Adipocyte (in vitro differentiated cells): ENCODE results near the gene GPNMB.
A peak's percentile ranks its signal among the peaks of the same experiment; 100 is the strongest.

ENCODE experiments used
- DNase-seq: peaks from one replicate; pipeline ENCODE4 v3.0.0-alpha.2; 2015; ENCODE audit warnings: low read depth
- H3K27me3 ChIP-seq: replicated peaks from 2 replicates; pipeline ENCODE4 v1.7.0; 2013; ENCODE audit warnings: mild to moderate bottlenecking, low read length, moderate library complexity; ENCODE audit not compliant: control insufficient read depth, insufficient read depth
- H3K36me3 ChIP-seq: 2 replicates; pipeline ENCODE4 v1.7.0; 2013; ENCODE audit warnings: low read length, mild to moderate bottlenecking, moderate library complexity; ENCODE audit not compliant: control insufficient read depth, insufficient read depth, severe bottlenecking
- H3K4me1 ChIP-seq: 2 replicates; pipeline ENCODE4 v1.7.0; 2013; ENCODE audit warnings: mild to moderate bottlenecking, low read length, moderate library complexity; ENCODE audit not compliant: control insufficient read depth, insufficient read depth
- H3K4me3 ChIP-seq: 2 replicates; pipeline ENCODE4 v1.7.0; 2013; ENCODE audit warnings: mild to moderate bottlenecking, low read length, moderate library complexity
- H3K9ac ChIP-seq: 2 replicates; pipeline ENCODE4 v1.7.0; 2013; ENCODE audit warnings: mild to moderate bottlenecking, low read length, moderate library complexity
- H3K9me3 ChIP-seq: 2 replicates; pipeline ENCODE4 v1.7.0; 2013; ENCODE audit warnings: mild to moderate bottlenecking, low read length, moderate library complexity; ENCODE audit not compliant: control insufficient read depth

Gene GPNMB

DNA sequence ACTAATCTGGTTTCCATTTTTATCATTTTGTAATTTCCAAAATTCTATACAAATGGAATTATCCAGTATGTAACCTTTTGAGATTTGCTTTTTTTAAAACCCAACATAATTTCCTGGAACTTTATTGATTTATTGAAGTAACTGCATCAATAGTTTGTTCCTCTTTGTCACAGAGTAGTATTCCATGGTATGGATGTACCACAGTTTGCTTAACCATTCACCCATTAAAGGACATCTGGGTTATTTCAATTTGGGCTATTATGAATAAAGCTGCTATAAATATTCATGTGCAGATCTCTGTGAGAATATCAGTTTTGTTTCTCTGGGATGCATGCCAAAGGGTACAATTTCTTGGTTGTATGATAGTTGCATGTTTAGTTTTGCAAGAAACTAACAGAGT lies 2.9 kb downstream of the GPNMB start:
- no peaks in the 10 kb centered on the region for H3K27me3 ChIP-seq
- peaks cover 4% of the 10 kb centered on the region for H3K9me3 ChIP-seq
- peaks cover 20% of the 10 kb centered on the region for H3K4me1 ChIP-seq
- H3K9ac ChIP-seq: no peak overlapping the region
- no peak overlapping the region for H3K4me3 ChIP-seq
- DNase-seq: no peak
- H3K36me3 ChIP-seq: peaks cover 30% of the 10 kb centered on the region

DNA sequence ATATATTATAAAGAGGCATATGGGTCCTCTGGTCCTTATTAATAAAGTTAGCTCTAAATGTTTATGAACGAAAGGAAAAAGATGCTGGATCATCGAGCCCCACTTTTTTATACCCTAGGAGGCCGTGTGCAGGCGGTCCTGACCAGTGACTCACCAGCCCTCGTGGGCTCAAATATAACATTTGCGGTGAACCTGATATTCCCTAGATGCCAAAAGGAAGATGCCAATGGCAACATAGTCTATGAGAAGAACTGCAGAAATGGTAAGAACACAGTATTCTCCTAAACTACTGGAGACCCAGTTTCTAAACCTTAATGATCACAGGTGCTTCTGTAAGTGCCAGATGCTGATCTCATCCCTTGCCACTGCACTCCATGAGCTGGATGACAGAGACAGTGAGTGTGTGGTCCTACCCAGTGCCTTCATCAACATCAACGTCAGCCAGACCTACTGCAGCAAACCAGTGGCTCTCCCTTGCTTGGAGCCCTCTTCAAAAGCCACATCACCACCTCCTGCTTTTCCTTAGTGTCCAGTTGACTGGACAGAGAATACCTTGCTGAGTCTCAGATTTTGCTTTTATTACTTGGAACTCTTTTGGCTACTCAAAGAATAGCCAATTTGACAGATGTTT lies 7.6 kb downstream of the GPNMB start:
- Histone ChIP-seq H3K27me3 (no peaks in the 10 kb centered on the region), H3K9me3 (peaks cover 4% of the 10 kb centered on the region), H3K4me3 (no peak overlapping the region), H3K36me3 (peaks cover 73% of the 10 kb centered on the region), H3K9ac (no peak overlapping the region), H3K4me1 (no peaks in the 10 kb centered on the region)
- no peak for DNase-seq

DNA sequence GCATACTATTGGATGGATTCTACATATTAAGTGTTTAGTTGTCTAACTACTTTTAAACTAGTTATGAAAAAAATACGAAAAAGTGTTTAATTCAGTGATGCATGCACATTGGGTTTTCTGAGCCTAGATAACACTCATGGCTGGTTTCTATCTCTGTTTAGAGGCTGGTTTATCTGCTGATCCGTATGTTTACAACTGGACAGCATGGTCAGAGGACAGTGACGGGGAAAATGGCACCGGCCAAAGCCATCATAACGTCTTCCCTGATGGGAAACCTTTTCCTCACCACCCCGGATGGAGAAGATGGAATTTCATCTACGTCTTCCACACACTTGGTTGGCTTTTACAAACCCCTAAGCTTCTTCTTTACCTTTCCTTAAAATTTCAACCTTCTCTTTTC lies 10.2 kb downstream of the GPNMB start:
- Histone ChIP-seq H3K9ac (no peak overlapping the region), H3K4me1 (no peaks in the 10 kb centered on the region), H3K9me3 (peaks cover 4% of the 10 kb centered on the region), H3K36me3 (peaks cover 85% of the 10 kb centered on the region), H3K4me3 (no peak overlapping the region), H3K27me3 (no peaks in the 10 kb centered on the region)
- no peak for DNase-seq

DNA sequence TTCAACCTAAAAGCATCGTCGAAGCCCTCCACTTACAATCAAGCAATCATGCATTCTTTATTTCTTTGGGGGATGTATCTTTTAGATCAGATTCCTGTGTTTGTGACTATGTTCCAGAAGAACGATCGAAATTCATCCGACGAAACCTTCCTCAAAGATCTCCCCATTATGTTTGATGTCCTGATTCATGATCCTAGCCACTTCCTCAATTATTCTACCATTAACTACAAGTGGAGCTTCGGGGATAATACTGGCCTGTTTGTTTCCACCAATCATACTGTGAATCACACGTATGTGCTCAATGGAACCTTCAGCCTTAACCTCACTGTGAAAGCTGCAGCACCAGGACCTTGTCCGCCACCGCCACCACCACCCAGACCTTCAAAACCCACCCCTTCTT lies 13.8 kb downstream of the GPNMB start:
- no peak for DNase-seq
- Histone ChIP-seq H3K9me3 (no peaks in the 10 kb centered on the region), H3K27me3 (no peaks in the 10 kb centered on the region), H3K4me1 (no peaks in the 10 kb centered on the region), H3K4me3 (no peak overlapping the region), H3K9ac (no peak overlapping the region), H3K36me3 (peaks cover 82% of the 10 kb centered on the region)

DNA sequence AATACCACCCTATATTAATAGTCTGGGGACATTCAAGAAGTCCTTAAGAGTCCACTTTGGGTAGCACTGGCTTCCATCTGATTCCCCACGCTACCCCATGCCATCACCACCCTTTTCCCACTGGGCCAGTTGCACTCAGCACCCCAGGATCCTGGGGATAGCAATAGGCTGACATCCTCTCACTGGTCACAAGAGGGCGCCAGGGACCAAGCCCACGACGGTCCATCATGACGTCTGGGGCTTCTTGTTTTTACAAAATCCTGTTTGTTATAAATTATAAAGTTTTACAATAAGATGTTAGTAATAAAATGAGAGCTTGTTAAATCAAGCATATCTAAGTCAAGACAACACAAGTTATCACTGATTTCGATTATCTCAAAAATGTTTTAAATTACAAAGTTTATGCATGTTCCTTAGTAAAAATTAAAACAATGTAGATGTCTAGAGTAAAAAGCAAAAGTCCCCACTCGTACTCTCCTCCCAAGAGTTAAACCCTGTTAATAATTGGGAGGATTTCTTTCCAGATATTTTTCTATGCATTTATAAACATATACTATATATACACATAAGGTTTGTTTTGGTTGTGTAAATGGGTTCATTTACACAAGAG lies 15.4 kb downstream of the GPNMB start:
- peak; percentile 87 for DNase-seq
- Histone ChIP-seq H3K4me3 (no peak overlapping the region), H3K4me1 (no peaks in the 10 kb centered on the region), H3K9me3 (no peaks in the 10 kb centered on the region), H3K36me3 (peaks cover 80% of the 10 kb centered on the region), H3K9ac (no peak overlapping the region), H3K27me3 (no peaks in the 10 kb centered on the region)

DNA sequence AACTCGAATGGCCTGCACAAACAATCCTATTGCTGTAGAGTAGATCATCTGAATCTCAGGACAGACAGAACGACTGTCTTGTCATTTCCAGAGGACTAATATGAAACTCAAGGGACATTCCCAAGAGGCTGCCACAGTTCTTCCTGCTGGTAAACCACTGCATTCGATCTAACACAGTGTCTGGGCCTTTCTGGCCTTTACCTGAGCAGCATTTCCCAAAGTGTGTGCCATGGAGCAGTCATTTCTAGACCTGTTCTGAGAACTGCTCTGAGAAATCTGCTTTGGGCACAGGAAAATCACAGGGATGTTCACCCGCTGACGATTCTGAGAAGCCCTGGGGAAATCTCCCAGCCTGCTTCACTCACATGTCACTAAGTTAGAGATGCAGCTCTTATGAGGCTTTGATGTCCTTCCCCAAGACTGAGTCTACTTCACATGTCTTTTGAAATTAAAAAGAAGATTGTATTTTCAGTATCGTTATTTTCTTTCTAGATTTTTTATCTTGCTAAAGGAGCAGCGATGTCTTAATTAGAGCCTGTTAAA lies 18.4 kb downstream of the GPNMB start:
- no peaks in the 10 kb centered on the region for H3K4me1 ChIP-seq

DNA sequence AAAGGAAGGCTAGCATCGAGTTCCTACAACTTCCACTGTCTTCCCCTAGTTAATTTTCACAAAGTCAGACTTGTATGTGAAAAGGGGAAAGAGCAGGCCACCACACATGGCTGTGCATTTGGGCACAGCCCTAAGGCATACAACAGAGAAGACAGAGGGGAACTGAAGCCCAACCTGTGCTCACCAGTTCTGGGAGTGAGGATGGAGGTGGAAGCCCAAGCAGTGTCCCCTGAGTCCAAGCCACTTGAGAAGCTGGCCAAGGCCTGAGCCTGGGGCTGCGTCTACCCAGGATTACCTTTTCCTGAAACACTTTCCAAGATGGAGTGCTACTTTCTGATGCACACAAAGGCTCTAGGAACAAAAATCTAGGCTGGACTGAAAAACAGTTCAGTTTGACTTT lies 20.3 kb downstream of the GPNMB start:
- no peak for DNase-seq
- Histone ChIP-seq H3K27me3 (no peaks in the 10 kb centered on the region), H3K36me3 (peaks cover 79% of the 10 kb centered on the region), H3K4me1 (no peaks in the 10 kb centered on the region), H3K9ac (no peak overlapping the region), H3K9me3 (no peaks in the 10 kb centered on the region), H3K4me3 (no peak overlapping the region)

More for the DNA sequence above, 18.4 kb downstream of the GPNMB start:
- no peaks in the 10 kb centered on the region for H3K9me3 ChIP-seq
- H3K4me3 ChIP-seq: no peak overlapping the region
- H3K36me3 ChIP-seq: peaks cover 77% of the 10 kb centered on the region
- no peaks in the 10 kb centered on the region for H3K27me3 ChIP-seq
- no peak overlapping the region for H3K9ac ChIP-seq
- no peak for DNase-seq

DNA sequence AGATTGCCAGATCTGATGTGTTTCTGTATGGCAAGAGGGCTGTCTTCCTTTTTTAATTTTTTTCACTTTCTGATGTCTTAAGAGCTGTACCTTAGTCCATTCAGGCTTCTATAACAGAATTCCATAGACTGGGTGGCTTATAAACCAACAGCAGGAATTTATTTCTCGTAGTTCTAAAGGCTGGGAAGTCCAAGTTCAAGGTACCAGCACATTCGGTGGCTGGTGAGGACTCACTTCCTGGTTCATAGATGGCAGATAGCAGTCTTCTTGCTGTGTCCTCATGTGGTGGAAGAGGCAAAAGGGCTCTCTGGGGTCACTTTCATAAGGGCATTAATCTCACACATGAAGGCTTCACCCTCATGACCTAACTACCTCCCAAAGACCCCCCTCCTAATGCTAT lies 20.8 kb downstream of the GPNMB start:
- Histone ChIP-seq H3K4me3 (no peak overlapping the region), H3K9me3 (no peaks in the 10 kb centered on the region), H3K27me3 (no peaks in the 10 kb centered on the region), H3K9ac (no peak overlapping the region), H3K4me1 (no peaks in the 10 kb centered on the region), H3K36me3 (peaks cover 77% of the 10 kb centered on the region)
- DNase-seq: no peak

DNA sequence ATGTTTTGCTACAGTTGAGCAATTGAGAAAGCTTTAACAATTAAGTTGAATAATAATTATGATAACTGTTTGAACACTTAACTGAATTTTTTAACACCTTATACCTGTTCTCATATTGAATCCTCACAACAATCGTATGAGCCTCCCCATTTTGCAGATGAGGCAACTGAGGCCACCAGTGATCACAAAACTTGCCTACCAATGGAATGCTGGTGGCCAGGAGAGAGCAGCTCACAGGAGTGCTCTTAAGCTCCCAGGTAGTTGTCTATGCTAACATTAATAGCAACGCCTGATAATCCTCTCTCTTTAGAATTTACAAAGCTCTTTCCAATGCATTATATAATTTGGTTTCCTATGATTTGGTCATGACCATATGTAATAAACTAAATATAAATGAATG lies 21.6 kb downstream of the GPNMB start:
- Histone ChIP-seq H3K27me3 (no peaks in the 10 kb centered on the region), H3K9ac (no peak overlapping the region), H3K4me3 (no peak overlapping the region), H3K36me3 (peaks cover 72% of the 10 kb centered on the region), H3K4me1 (no peaks in the 10 kb centered on the region), H3K9me3 (no peaks in the 10 kb centered on the region)
- no peak for DNase-seq

DNA sequence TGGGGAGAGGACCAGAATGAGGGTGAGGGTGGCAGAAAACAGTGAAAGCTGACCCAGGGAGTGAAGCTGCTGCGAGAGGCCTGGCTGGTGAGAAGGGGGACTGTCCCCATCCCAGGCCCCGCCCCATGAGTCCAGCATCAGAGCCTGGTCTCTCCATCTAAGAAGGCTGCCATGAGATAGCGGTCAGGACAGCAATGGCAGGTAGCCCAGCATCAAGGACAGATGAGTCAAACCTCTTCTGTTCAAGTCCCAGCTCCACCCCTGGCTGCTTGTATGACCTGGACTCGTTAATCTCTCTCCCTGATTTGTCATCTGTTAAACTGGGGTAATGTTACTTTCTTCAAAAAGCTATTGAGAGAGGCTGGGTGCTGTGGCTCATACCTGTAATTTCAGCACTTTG lies 22.2 kb downstream of the GPNMB start:
- no peak overlapping the region for H3K4me3 ChIP-seq
- no peak overlapping the region for H3K9ac ChIP-seq
- H3K36me3 ChIP-seq: peaks cover 73% of the 10 kb centered on the region
- no peaks in the 10 kb centered on the region for H3K9me3 ChIP-seq
- H3K4me1 ChIP-seq: no peaks in the 10 kb centered on the region
- H3K27me3 ChIP-seq: no peaks in the 10 kb centered on the region
- DNase-seq: no peak

DNA sequence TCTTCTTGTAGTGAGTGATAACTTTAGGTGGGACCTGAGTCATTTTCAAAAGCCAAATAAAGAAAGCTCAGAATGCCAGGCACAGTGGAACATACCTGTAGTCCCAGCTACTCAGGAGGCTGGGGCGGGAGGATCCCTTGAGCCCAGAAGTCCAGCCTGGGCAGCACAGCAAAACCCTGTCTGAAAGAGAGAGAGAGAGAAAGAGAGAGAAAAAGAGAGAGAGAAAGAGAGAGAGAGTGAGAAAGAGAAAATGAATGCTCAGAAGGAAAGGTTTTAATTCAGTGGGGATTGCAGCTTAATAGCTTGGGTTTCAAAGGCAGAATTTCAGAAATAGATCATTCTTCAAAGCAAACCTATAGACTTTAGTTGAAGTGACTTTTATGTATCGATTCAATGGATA lies 25.7 kb downstream of the GPNMB start:
- Histone ChIP-seq H3K4me1 (no peaks in the 10 kb centered on the region), H3K4me3 (no peak overlapping the region), H3K9me3 (no peaks in the 10 kb centered on the region), H3K27me3 (no peaks in the 10 kb centered on the region), H3K9ac (no peak overlapping the region), H3K36me3 (peaks cover 73% of the 10 kb centered on the region)
- no peak for DNase-seq
